CD14-positive monocyte (primary cell): ENCODE measurements around the gene POU3F1. TPM values are rescaled to one million over a fixed set of nuclear protein-coding genes. Genes with fewer than 3 reads are reported as not detected.

Experiments used
- DNase-seq, 3 donors: peaks; one replicate each; pipeline ENCODE4 v3.0.0-alpha.2; 2011 to 2022
- H2AFZ ChIP-seq: 2 replicates; pipeline ENCODE4 v1.6.0; 2012; ENCODE audit warnings: mild to moderate bottlenecking, low read depth, low read length, inconsistent platforms; ENCODE audit not compliant: insufficient read depth, poor library complexity, severe bottlenecking
- H3K27ac ChIP-seq, 2 donors: 1 replicate in 1 of 2; 2 replicates in 1 of 2; pipeline ENCODE4 v1.5.1; 2012 to 2013; ENCODE audit warnings: low read length in 2 of 2, control low read depth in 1 of 2, inconsistent platforms in 1 of 2, low read depth in 1 of 2, mild to moderate bottlenecking in 1 of 2
- H3K27me3 ChIP-seq, 2 donors: one replicate each; pipeline versions ENCODE4 v1.6.0 to v1.6.1; 2011 to 2013; ENCODE audit warnings: low read length in 2 of 2; ENCODE audit not compliant: control insufficient read depth in 2 of 2, insufficient read depth in 2 of 2
- H3K36me3 ChIP-seq, 2 donors: replicated peaks in 1 of 2; 1 replicate in 1 of 2; 2 replicates in 1 of 2; pipeline versions ENCODE4 v1.5.1 to v1.6.1; 2012 to 2013; ENCODE audit warnings: low read length in 2 of 2, control low read depth in 1 of 2, inconsistent platforms in 1 of 2, mild to moderate bottlenecking in 1 of 2; ENCODE audit not compliant: insufficient read depth in 2 of 2, control insufficient read depth in 1 of 2
- H3K4me1 ChIP-seq, 2 donors: 1 replicate in 1 of 2; 2 replicates in 1 of 2; pipeline versions ENCODE4 v1.5.1 to v1.6.1; 2012 to 2013; ENCODE audit warnings: low read length in 2 of 2, control low read depth in 1 of 2, inconsistent platforms in 1 of 2, mild to moderate bottlenecking in 1 of 2, moderate library complexity in 1 of 2; ENCODE audit not compliant: insufficient read depth in 2 of 2, control insufficient read depth in 1 of 2
- H3K4me2 ChIP-seq: replicated peaks from 2 replicates; pipeline ENCODE3; 2012; ENCODE audit warnings: low read length, moderate library complexity, mild to moderate bottlenecking; ENCODE audit not compliant: poor library complexity, severe bottlenecking; ENCODE audit errors: extremely low read depth
- H3K4me3 ChIP-seq, 3 experiments: fragments of 200-600 bp in 1 of 3; sonication (generic) in 1 of 3; replicated peaks in 1 of 3; 1 replicate in 2 of 3; 2 replicates in 1 of 3; pipeline ENCODE4 v1.5.1; 2011 to 2013; ENCODE audit warnings: low read length in 3 of 3, mild to moderate bottlenecking in 3 of 3, control low read depth in 2 of 3, low read depth in 2 of 3, inconsistent platforms in 1 of 3, moderate library complexity in 1 of 3
- H3K79me2 ChIP-seq: 2 replicates; pipeline ENCODE4 v1.6.0; 2012; ENCODE audit warnings: mild to moderate bottlenecking, control low read depth, inconsistent platforms, low read length, moderate library complexity; ENCODE audit not compliant: insufficient read depth
- H3K9ac ChIP-seq: 2 replicates; pipeline ENCODE4 v1.6.0; 2017; ENCODE audit warnings: low read length, mild to moderate bottlenecking; ENCODE audit not compliant: insufficient read depth, poor library complexity, severe bottlenecking
- H3K9me3 ChIP-seq, 2 donors: replicated peaks in 1 of 2; 1 replicate in 1 of 2; 2 replicates in 1 of 2; pipeline versions ENCODE4 v1.5.1 to v1.6.1; 2012 to 2013; ENCODE audit warnings: low read length in 2 of 2, control low read depth in 1 of 2; ENCODE audit not compliant: control insufficient read depth in 1 of 2, insufficient read depth in 1 of 2
- H4K20me1 ChIP-seq: 2 replicates; pipeline ENCODE4 v1.6.0; 2012; ENCODE audit warnings: mild to moderate bottlenecking, low read length, control low read depth, moderate library complexity; ENCODE audit not compliant: insufficient read depth
- H3K27ac Mint-ChIP-seq, 7 donors: one replicate each; pipeline ENCODE4 v1.8.0; 2020; ENCODE audit warnings: mild to moderate bottlenecking in 7 of 7, mixed read lengths in 7 of 7, moderate library complexity in 6 of 7, inconsistent platforms in 2 of 7
- H3K27me3 Mint-ChIP-seq, 3 donors: one replicate each; pipeline ENCODE4 v1.8.0; 2021 to 2022; ENCODE audit warnings: low read depth in 3 of 3, mild to moderate bottlenecking in 3 of 3, mixed read lengths in 3 of 3, moderate library complexity in 3 of 3, inconsistent platforms in 1 of 3
- H3K36me3 Mint-ChIP-seq, 2 donors: one replicate each; pipeline ENCODE4 v1.8.0; 2020; ENCODE audit warnings: mixed read lengths in 2 of 2, inconsistent platforms in 1 of 2, mild to moderate bottlenecking in 1 of 2
- H3K4me1 Mint-ChIP-seq: one replicate; pipeline ENCODE4 v1.8.0; 2020; ENCODE audit warnings: mild to moderate bottlenecking, mixed read lengths
- H3K4me3 Mint-ChIP-seq, 2 donors: one replicate each; pipeline ENCODE4 v1.8.0; 2020; ENCODE audit warnings: mild to moderate bottlenecking in 2 of 2, mixed read lengths in 2 of 2, moderate library complexity in 1 of 2
- H3K9me3 Mint-ChIP-seq, 7 donors: one replicate each; pipeline ENCODE4 v1.8.0; 2020 to 2022; ENCODE audit warnings: mixed read lengths in 7 of 7, mild to moderate bottlenecking in 6 of 7, moderate library complexity in 6 of 7, inconsistent platforms in 2 of 7
- CTCF ChIP-seq: fragments of 200-600 bp; IDR thresholded peaks from one replicate; pipeline ENCODE4 v1.8.0; 2022; ENCODE audit warnings: antibody characterized with exemption, mild to moderate bottlenecking
- WGBS: methylation state at CpG from one replicate; pipeline ENCODE4 v1.1.5; 2013; ENCODE audit warnings: missing lambda C conversion rate; ENCODE audit not compliant: insufficient coverage; 5-methylcytosine and 5-hydroxymethylcytosine counted together
- intact Hi-C, 2 donors: fragments of 100-400 bp; cut with micrococcal nuclease; formaldehyde crosslinking; loops; one replicate each; pipeline versions ENCODE4 v1.15.0 to v1.15.1; 2023
- polyA plus RNA-seq, 3 donors: library from polyadenylated mRNA; depleted of rRNA in 1 of 3; unstranded in 2 of 3; stranded (reverse) in 1 of 3; fragments of 300-500 nt in 2 of 3; fragments of >200 nt in 1 of 3; fragmentation: Illumina TruSeq in 2 of 3; gene quantifications; 1 replicate in 2 of 3; 2 replicates in 1 of 3; pipeline ENCODE4 v1.2.3, GENCODE V29; 2012 to 2021

Gene POU3F1
- polyA plus RNA-seq, 3 donors: not detected

- Mint-ChIP-seq H3K27me3 (peaks cover 22 to 42% (median 30%) of the 10 kb centered on the region in 3 donors), H3K4me3 (no peak overlapping the region), H3K4me1 (peaks cover 6% of the 10 kb centered on the region), H3K9me3 (peaks cover 0 to 8% (median 0%) of the 10 kb centered on the region in 7 donors), H3K36me3 (no peaks in the 10 kb centered on the region), H3K27ac (no peak overlapping the region)
- no peaks in the 10 kb centered on the region for H3K9me3 ChIP-seq
- no peaks in the 10 kb centered on the region for H4K20me1 ChIP-seq
- WGBS: 43% methylated on average over 1 of the region's 3 CpGs
- TF ChIP-seq CTCF: no peak
- H3K4me1 ChIP-seq: no peaks in the 10 kb centered on the region
- no peak overlapping the region for H3K4me2 ChIP-seq
- no peak overlapping the region for H3K9ac ChIP-seq
- H3K27me3 ChIP-seq: peaks cover 12 to 33% of the 10 kb centered on the region in 2 donors
- intact Hi-C loops: no loop called here
- no peaks in the 10 kb centered on the region for H3K79me2 ChIP-seq
- no peak overlapping the region for H3K27ac ChIP-seq
- DNase-seq: no peak
- H3K36me3 ChIP-seq: no peaks in the 10 kb centered on the region
- no peak overlapping the region for H2AFZ ChIP-seq
- no peak overlapping the region for H3K4me3 ChIP-seq
These were observed 6.3 kb upstream of the POU3F1 start for GRCh38 chr1:38052750-38053415.

GRCh38 chr1:38051079-38051543 lies 4.5 kb upstream of the POU3F1 start:
- TF ChIP-seq CTCF: no peak
- intact Hi-C loops: no loop called here
- peaks cover 0 to 9% (median 3%) of the 10 kb centered on the region in 7 donors for H3K9me3 Mint-ChIP-seq
- no peak overlapping the region for H3K4me3 Mint-ChIP-seq
- Histone ChIP-seq H3K36me3 (no peaks in the 10 kb centered on the region), H3K4me1 (peaks cover 2 to 10% of the 10 kb centered on the region in 2 donors), H2AFZ (no peak overlapping the region), H3K27ac (no peak overlapping the region), H3K4me2 (no peak overlapping the region), H3K27me3 (peaks cover 18 to 42% of the 10 kb centered on the region in 2 donors), H3K4me3 (no peak overlapping the region), H3K79me2 (no peaks in the 10 kb centered on the region), H3K9me3 (no peaks in the 10 kb centered on the region), H4K20me1 (no peaks in the 10 kb centered on the region), H3K9ac (no peak overlapping the region)
- peaks cover 31 to 56% (median 34%) of the 10 kb centered on the region in 3 donors for H3K27me3 Mint-ChIP-seq
- WGBS: 88% methylated on average over 7 of the region's 9 CpGs
- DNase-seq: no peak
- H3K36me3 Mint-ChIP-seq: peaks cover 0 to 3% of the 10 kb centered on the region in 2 donors
- H3K4me1 Mint-ChIP-seq: peaks cover 8% of the 10 kb centered on the region
- H3K27ac Mint-ChIP-seq: no peak overlapping the region
